ENCODE measurements around the gene IRF2BP2.

DNA sequence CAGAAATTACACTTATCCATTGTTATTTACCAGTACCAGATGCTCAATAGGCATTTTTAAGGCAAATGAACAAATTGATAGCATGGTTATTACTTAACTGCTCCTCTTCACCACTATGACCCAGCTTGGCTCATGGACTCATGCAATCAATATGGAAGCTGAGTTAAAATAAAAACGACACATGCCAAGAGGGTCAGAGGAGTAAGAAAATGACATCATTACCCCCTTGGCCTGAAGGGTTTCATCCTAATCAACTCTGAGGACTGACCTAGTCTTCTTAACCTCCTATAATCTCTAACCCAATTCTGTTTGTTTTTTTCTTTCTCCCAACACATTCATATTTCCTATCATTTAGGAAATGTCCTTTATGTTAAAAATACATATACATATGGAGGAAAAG, 41.6 kb downstream of the IRF2BP2 start:
- TF ChIP-seq CTCF (IDR thresholded peaks at IDR 0.05; ENCODE audit: poor library complexity) (no peak), EZH2 (IDR thresholded peaks at IDR 0.05; ENCODE audit: borderline replicate concordance) (no peak)
